Ammon's horn (tissue), 1 donor: ENCODE results near the gene SLC38A8.
A peak's percentile ranks its signal among the peaks of the same experiment; 100 is the strongest.

ENCODE experiments used
- DNase-seq: peaks from one replicate; pipeline ENCODE4 v3.0.0-alpha.2; 2016; ENCODE audit warnings: low spot score

Gene SLC38A8

GRCh38 chr16:84068783-84069462 is 26.3 kb upstream of the SLC38A8 start:
- no peak for DNase-seq

GRCh38 chr16:84068041-84068440 is 25.4 kb upstream of the SLC38A8 start:
- no peak for DNase-seq

GRCh38 chr16:84067640-84068039 is 25.0 kb upstream of the SLC38A8 start:
- no peak for DNase-seq

- peak; percentile 79 for DNase-seq
These were observed 23.0 kb upstream of the SLC38A8 start for GRCh38 chr16:84065536-84066132.

- no peak for DNase-seq
These were observed 21.4 kb upstream of the SLC38A8 start for GRCh38 chr16:84063980-84064379.

- DNase-seq, result peak; percentile 77
These were observed 20.4 kb upstream of the SLC38A8 start for GRCh38 chr16:84062734-84063640.

GRCh38 chr16:84061236-84061819 is 18.7 kb upstream of the SLC38A8 start:
- DNase-seq, result no peak

GRCh38 chr16:84059946-84060901 is 17.6 kb upstream of the SLC38A8 start:
- no peak for DNase-seq

- no peak for DNase-seq
These were observed 16.5 kb upstream of the SLC38A8 start for GRCh38 chr16:84059111-84059510.

- DNase-seq, result no peak
These were observed 16.1 kb upstream of the SLC38A8 start for GRCh38 chr16:84058664-84059063.

GRCh38 chr16:84058211-84058610 is 15.6 kb upstream of the SLC38A8 start:
- no peak for DNase-seq

- DNase-seq, result no peak
These were observed 14.3 kb upstream of the SLC38A8 start for GRCh38 chr16:84056933-84057332.

GRCh38 chr16:84055801-84056634 is 13.4 kb upstream of the SLC38A8 start:
- no peak for DNase-seq

GRCh38 chr16:84055366-84055765 is 12.8 kb upstream of the SLC38A8 start:
- DNase-seq, result no peak

GRCh38 chr16:84054916-84055315 is 12.3 kb upstream of the SLC38A8 start:
- no peak for DNase-seq

GRCh38 chr16:84054271-84054670 is 11.7 kb upstream of the SLC38A8 start:
- DNase-seq, result no peak

- DNase-seq, result no peak
These were observed 10.6 kb upstream of the SLC38A8 start for GRCh38 chr16:84053237-84053636.

GRCh38 chr16:84052071-84052622 is 9.6 kb upstream of the SLC38A8 start:
- DNase-seq, result no peak

GRCh38 chr16:84050316-84050715 is 7.7 kb upstream of the SLC38A8 start:
- DNase-seq, result no peak

- DNase-seq, result no peak
These were observed 6.9 kb upstream of the SLC38A8 start for GRCh38 chr16:84049403-84050060.
